ENCODE results near the gene SPDYA. TPM values are rescaled to one million over a fixed set of nuclear protein-coding genes. Genes with fewer than 3 reads are reported as not detected.

The SPDYA gene
- total and polyA plus RNA-seq, 2 of the 13 experiments (the other 11 are each of a cell fraction or from before 2014, with no cell fraction given) = 0.32 to 0.75 TPM

- TF ChIP-seq ZNF724P (CRISPR knock-in tag; IDR thresholded peaks at IDR 0.05; ENCODE audit: borderline replicate concordance) (peak; percentile 84; the same call in 1 of the 2 replicates), ATF7 (IDR thresholded peaks at IDR 0.05) (no peak), ATF7 (CRISPR knock-in tag; IDR thresholded peaks at IDR 0.05) (peak; percentile 86), TBX2 (CRISPR knock-in tag; IDR thresholded peaks at IDR 0.05; ENCODE audit: borderline replicate concordance) (peak; percentile 94), SP140L (CRISPR knock-in tag; IDR thresholded peaks at IDR 0.05; ENCODE audit: borderline replicate concordance) (peak; percentile 86; the same call in 1 of the 2 replicates), UBTF (CRISPR knock-in tag; IDR thresholded peaks at IDR 0.05) (peak; percentile 88), SOX5 (CRISPR knock-in tag; IDR thresholded peaks at IDR 0.05; ENCODE audit: borderline replicate concordance) (peak; percentile 87), AFF4 (CRISPR knock-in tag; IDR thresholded peaks at IDR 0.05) (no peak), ZNF616 (CRISPR knock-in tag; IDR thresholded peaks at IDR 0.05; ENCODE audit: low read depth) (peak; percentile 72; the same call in 1 of the 2 replicates), FOXA1 (IDR thresholded peaks at IDR 0.05) (no peak), FOXA1 (CRISPR knock-in tag; IDR thresholded peaks at IDR 0.05) (peak; percentile 71; the same call in 1 of the 2 replicates), ZBTB8A (CRISPR knock-in tag; IDR thresholded peaks at IDR 0.05; ENCODE audit: borderline replicate concordance, low read depth) (peak; percentile 68; the same call in 1 of the 2 replicates), SP2 (CRISPR knock-in tag; IDR thresholded peaks at IDR 0.05) (no peak), HMGXB4 (CRISPR knock-in tag; IDR thresholded peaks at IDR 0.05; ENCODE audit: borderline replicate concordance in 1 of 2, low read depth in 1 of 2) (peak; percentile 92 to 99), HNRNPH1 (optimal IDR thresholded peaks at IDR 0.05; ENCODE audit: low read depth, low read length) (peak; percentile 86), ARHGAP35 (CRISPR knock-in tag; IDR thresholded peaks at IDR 0.05; ENCODE audit: borderline replicate concordance) (peak; percentile 92), ZNF841 (CRISPR knock-in tag; IDR thresholded peaks at IDR 0.05; ENCODE audit: borderline replicate concordance) (no peak), LCORL (IDR thresholded peaks at IDR 0.05) (no peak), LCORL (CRISPR knock-in tag; IDR thresholded peaks at IDR 0.05) (peak; percentile 88), REXO4 (CRISPR knock-in tag; IDR thresholded peaks at IDR 0.05; ENCODE audit: borderline replicate concordance) (peak; percentile 66; the same call in 1 of the 2 replicates), NPAS2 (CRISPR knock-in tag; IDR thresholded peaks at IDR 0.05; ENCODE audit: borderline replicate concordance) (no peak)
Measured at GRCh38 chr2:28870146-28870891, 59.7 kb downstream of the SPDYA start, which contains the start of gene TRMT61B (continued).

Measured in HepG2 (cell line).